Hematopoietic multipotent progenitor cell (in vitro differentiated cells): ENCODE results near the gene WDR74. TPM values are rescaled to one million over a fixed set of nuclear protein-coding genes. Genes with fewer than 3 reads are reported as not detected.

ENCODE experiments used
- DNase-seq, 3 donors: peaks; one replicate each; pipeline ENCODE4 v3.0.0-alpha.2; 2011 to 2015; ENCODE audit warnings: low read depth in 2 of 3, low spot score in 2 of 3
- small RNA-seq: library from RNA; depleted of rRNA; stranded (forward); fragments of <200 nt; gene quantifications from one replicate; pipeline ENCODE3, GENCODE V24; 2012
- total RNA-seq: library from RNA; depleted of rRNA; stranded (reverse); fragments of >200 nt; gene quantifications from one replicate; pipeline ENCODE4 v1.2.3, GENCODE V29; 2012

Gene WDR74
- total RNA-seq, 1 donor: 74.3 TPM

DNA sequence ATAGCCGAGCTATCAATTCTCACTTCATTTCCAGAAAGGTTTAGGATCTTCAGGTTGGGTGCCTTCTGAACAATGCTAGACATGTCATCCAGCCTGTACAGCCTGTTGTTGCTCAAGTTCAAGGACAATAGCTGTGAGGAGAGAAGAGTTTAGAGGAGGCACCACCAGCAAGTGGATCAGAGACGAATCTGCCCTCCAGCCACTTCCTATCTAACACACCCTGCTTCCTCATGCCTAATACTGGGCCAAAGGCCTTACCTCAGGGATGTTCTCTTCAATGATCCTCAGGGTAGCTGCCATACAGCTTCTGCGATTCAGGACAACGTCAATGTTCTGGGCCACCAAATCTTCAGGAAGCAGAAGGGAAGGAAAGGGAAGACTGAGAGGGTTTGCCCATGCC lies 38.3 kb downstream of the WDR74 start:
- no peak for DNase-seq

DNA sequence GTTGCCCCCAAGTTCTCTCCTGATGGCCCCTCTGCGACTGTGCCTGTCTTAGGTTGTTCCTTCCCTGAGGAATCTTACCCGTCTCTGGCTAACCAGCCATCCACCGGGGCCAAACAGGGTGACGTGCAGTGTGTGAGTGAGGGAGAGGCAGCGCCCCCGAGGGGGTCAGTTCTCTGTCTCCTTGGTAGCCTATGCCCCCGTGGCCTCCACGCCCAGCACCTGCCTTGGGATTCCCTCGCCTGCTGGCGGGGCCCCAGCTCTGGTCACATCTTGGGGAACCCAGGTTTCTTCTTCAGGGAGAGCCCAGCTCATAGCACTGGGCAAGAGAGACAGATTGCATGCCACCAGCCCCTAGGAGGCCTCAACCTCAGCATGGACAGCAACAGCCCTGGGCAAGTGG lies 39.9 kb downstream of the WDR74 start:
- DNase-seq: no peak

DNA sequence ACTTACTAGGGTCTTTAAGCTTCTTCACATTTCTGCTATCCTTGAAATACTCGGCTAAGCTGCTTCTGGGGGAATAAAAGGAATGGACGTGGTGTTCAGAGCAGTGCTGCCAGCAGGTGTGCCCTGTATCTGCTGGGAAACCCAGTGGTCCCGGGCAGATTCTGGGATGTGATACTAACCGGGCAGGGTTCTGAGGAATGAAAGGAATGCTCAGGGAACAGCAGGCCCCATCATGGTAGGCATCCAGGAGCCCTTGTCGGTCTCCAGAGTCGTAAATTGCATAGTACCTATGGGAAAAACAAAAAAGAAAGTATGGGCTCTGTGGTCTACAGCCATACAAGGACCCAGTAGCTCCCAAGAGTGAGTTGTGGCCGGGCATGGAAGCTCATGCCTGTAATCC lies 43.1 kb downstream of the WDR74 start:
- DNase-seq: no peak

DNA sequence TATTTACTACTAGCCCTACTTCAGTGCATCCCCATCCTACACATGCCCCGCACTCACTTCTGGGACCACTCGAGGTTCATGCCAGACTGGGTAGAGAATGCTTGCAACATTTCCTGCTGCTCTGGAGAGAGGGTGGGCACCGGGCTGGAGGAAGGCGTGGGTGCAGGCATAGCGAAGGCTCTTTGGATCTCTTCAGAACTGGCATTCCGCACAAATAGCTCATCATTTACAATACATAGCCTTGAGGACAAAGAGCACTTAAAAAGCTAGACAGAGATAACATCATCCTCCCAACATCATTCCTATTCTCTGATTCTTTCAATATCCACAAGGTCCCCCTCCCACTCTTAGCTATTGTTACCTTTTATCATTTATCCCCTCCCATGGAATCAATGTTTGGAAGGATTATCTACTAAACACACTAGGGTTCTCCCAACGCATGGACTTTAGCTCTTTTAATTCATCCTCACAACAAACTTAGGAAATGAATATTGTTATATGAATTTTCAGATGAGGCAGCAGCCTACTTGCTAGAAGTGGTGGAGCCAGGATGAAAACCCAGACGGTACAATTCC lies 45.1 kb downstream of the WDR74 start:
- DNase-seq: no peak

GRCh38 chr11:62792202-62792575 lies 47.2 kb downstream of the WDR74 start:
- peak in 1 of 3 donors; percentile 32 for DNase-seq

GRCh38 chr11:62791501-62792201 lies 47.7 kb downstream of the WDR74 start, which contains the start of gene TMEM223:
Gene TMEM223, minus strand, starts transcription at chr11:62792006. Its CDS starts 12 bp downstream, at chr11:62791994.
- peak; percentile 69 to 89 (median 86) for DNase-seq

DNA sequence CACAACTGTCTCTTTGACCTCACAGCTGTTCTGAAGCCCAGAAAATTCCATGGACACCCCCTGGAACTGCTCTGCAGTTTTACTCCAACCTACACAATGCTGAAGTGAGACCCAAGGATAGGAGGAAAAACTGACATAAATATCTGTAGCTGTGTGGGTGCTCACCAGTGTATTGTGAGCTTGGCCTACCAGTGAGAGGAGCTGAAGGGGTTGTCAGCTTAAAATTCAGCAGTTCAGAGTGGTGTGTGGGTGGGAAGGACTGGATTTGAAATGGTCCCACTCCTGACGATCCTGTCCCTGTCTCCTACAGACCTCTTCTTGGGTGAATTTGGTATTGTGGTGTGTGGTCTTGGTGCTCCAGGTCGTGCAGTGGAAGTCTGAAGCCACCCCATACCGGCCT lies 49.8 kb downstream of the WDR74 start:
- no peak for DNase-seq

DNA sequence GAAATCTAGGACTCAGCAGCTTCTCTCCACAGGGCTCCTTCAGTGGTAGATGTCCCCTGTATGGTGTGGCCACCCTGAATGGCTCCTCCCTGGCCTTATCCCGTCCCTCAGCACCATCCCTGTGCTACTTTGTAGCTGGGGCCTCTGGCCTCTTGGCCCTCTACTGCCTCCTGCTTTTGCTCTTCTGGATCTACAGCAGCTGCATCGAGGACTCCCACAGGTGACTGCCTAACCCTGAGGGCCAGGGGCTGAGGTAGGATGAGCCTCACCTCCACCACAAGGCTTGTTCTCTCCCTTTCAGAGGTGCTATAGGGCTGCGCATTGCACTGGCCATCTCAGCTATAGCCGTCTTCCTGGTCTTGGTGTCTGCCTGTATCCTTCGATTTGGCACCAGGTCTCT lies 50.4 kb downstream of the WDR74 start:
- DNase-seq: no peak

- DNase-seq: peak; percentile 94 to 99 (median 99)
Observed at GRCh38 chr11:62787005-62787759, 52.2 kb downstream of the WDR74 start, which contains the start of gene TMEM179B. Gene TMEM179B, plus strand, starts transcription at chr11:62787402. Its CDS starts 30 bp downstream, at chr11:62787432.

GRCh38 chr11:62786318-62787004 lies 52.9 kb downstream of the WDR74 start:
- peak; percentile 79 to 91 (median 87) for DNase-seq

Small RNAs within 50 kb of the gene (small RNA-seq; reads per million reads assigned to genes)
- gene MIR6514 (0.47 reads per million), gene RF00099 (not detected), gene RNU6-118P (not detected), gene SNORD22 (not detected), gene SNORD26 (not detected), gene SNORD27 (not detected), gene SNORD28 (not detected), gene SNORD30 (105 reads per million, percentile 97 among the genes with 10 or more reads in this experiment)

Other genes starting within 250 kb of the WDR74 start
- gene TUT1, start 248.1 kb downstream of the WDR74 start, total RNA-seq: 11.6 TPM
- gene MTA2, start 237.7 kb downstream of the WDR74 start, total RNA-seq: 142 TPM
- gene EML3, start 226.8 kb downstream of the WDR74 start, total RNA-seq: 38.0 TPM
- 2.7 TPM for gene ROM1, start 226.3 kb downstream of the WDR74 start, total RNA-seq
- gene B3GAT3, start 217.6 kb downstream of the WDR74 start, total RNA-seq: 36.4 TPM
- gene GANAB, start 193.0 kb downstream of the WDR74 start, total RNA-seq: 215 TPM
- gene INTS5, start 186.3 kb downstream of the WDR74 start, total RNA-seq: 33.7 TPM
- gene C11orf98, start 174.4 kb downstream of the WDR74 start, total RNA-seq: 15.3 TPM
- 51.7 TPM for gene CSKMT, start 174.3 kb downstream of the WDR74 start, total RNA-seq
- 7.3 TPM for gene UQCC3, start 167.9 kb downstream of the WDR74 start, total RNA-seq
- 6.5 TPM for gene LBHD1, start 167.3 kb downstream of the WDR74 start, total RNA-seq
- gene UBXN1, start 160.5 kb downstream of the WDR74 start, total RNA-seq: 141 TPM
- 0.27 TPM for gene LRRN4CL, start 150.1 kb downstream of the WDR74 start, total RNA-seq
- 66.5 TPM for gene BSCL2, start 132.2 kb downstream of the WDR74 start, total RNA-seq
- gene GNG3, start 131.9 kb downstream of the WDR74 start, total RNA-seq: not detected
- 7.5 TPM for gene HNRNPUL2, start 112.1 kb downstream of the WDR74 start, total RNA-seq
- 30.4 TPM for gene TTC9C, start 111.1 kb downstream of the WDR74 start, total RNA-seq
- gene ZBTB3, start 85.4 kb downstream of the WDR74 start, total RNA-seq: 17.5 TPM
- 81.3 TPM for gene POLR2G, start 78.0 kb downstream of the WDR74 start, total RNA-seq
- 25.0 TPM for gene TAF6L, start 68.2 kb downstream of the WDR74 start, total RNA-seq
- gene TMEM179B, start 52.2 kb downstream of the WDR74 start, total RNA-seq: 49.3 TPM
- 31.2 TPM for gene TMEM223, start 47.6 kb downstream of the WDR74 start, total RNA-seq
- gene NXF1, start 34.1 kb downstream of the WDR74 start, total RNA-seq: 62.2 TPM
- 56.3 TPM for gene STX5, start 7.5 kb downstream of the WDR74 start, total RNA-seq
- not detected for gene TEX54, start 6.7 kb downstream of the WDR74 start, total RNA-seq
- 116 TPM for gene SLC3A2, start 41.3 kb upstream of the WDR74 start, total RNA-seq
- gene CHRM1, start 81.8 kb upstream of the WDR74 start, total RNA-seq: under 0.01 TPM
- gene SLC22A6, start 145.4 kb upstream of the WDR74 start, total RNA-seq: not detected
- not detected for gene SLC22A8, start 176.3 kb upstream of the WDR74 start, total RNA-seq